Activated CD8-positive, alpha-beta T cell treated with anti-CD3 and anti-CD28 coated beads, Interleukin-2, amount 10 ng/mL, durations not matched to agents 7 days and 5 days (primary cell): ENCODE results near the gene OR56B4. TPM values are rescaled to one million over a fixed set of nuclear protein-coding genes. Genes with fewer than 3 reads are reported as not detected.
"Not testable (repeated sequence)": the region's sequence is repeated elsewhere in the genome, so short reads cannot be mapped to it uniquely, and the experiment has no call there.

Source experiments
- ATAC-seq: fragments of 150-1000 bp; cut with Tn5 transposase; one replicate; pipeline ENCODE4 v1.10.0; 2021; ENCODE audit warnings: moderate library complexity
- CTCF ChIA-PET: fragments of 350-600 bp; sonication (Branson Sonifier 250); formaldehyde crosslinking; loops from one replicate; lab custom pipeline; 2021; ENCODE audit warnings: antibody characterized with exemption; lab: Charles Lee
- POLR2A ChIA-PET: fragments of 350-600 bp; sonication (Branson Sonifier 250); formaldehyde crosslinking; loops from one replicate; lab custom pipeline; 2021; ENCODE audit warnings: antibody characterized with exemption; lab: Charles Lee
- DNase-seq: peaks from one replicate; pipeline ENCODE4 v3.0.0-alpha.2; 2020
- H3K27ac Mint-ChIP-seq: one replicate; pipeline ENCODE4 v1.8.0; 2021; ENCODE audit warnings: mild to moderate bottlenecking, mixed read lengths
- H3K27me3 Mint-ChIP-seq: one replicate; pipeline ENCODE4 v1.8.0; 2021; ENCODE audit warnings: low read depth, mixed read lengths
- H3K36me3 Mint-ChIP-seq: one replicate; pipeline ENCODE4 v1.8.0; 2021; ENCODE audit warnings: low read depth, mixed read lengths
- H3K4me1 Mint-ChIP-seq: one replicate; pipeline ENCODE4 v1.8.0; 2021; ENCODE audit warnings: low read depth, mixed read lengths
- H3K4me3 Mint-ChIP-seq: one replicate; pipeline ENCODE4 v1.8.0; 2021; ENCODE audit warnings: mild to moderate bottlenecking, mixed read lengths
- H3K9me3 Mint-ChIP-seq: one replicate; pipeline ENCODE4 v1.8.0; 2022; ENCODE audit warnings: mixed read lengths; ENCODE audit not compliant: insufficient read depth
- total RNA-seq, 2 experiments: library from RNA; stranded (reverse); gene quantifications; one replicate each; pipeline ENCODE4 v1.2.3, GENCODE V29; 2021

OR56B4 gene
- total RNA-seq, 2 experiments from 2014 or later = not detected

GRCh38 chr11:6099577-6099976 is 7.9 kb upstream of the OR56B4 start:
- CTCF ChIA-PET = no interaction called here

GRCh38 chr11:6110011-6110410 is 2.5 kb downstream of the OR56B4 start:
- Mint-ChIP-seq H3K4me1 (no peaks in the 10 kb centered on the region), H3K27me3 (peaks cover 9% of the 10 kb centered on the region), H3K27ac (no peak overlapping the region), H3K9me3 (no peaks in the 10 kb centered on the region), H3K36me3 (no peaks in the 10 kb centered on the region), H3K4me3 (no peak overlapping the region)
- ChIA-PET POLR2A (no interaction called here), CTCF (no interaction called here)
- DNase-seq (no peak), ATAC-seq (no peak)

More at GRCh38 chr11:6099577-6099976, 7.9 kb upstream of the OR56B4 start:
- ATAC-seq = no peak
- no peak for DNase-seq
- no peaks in the 10 kb centered on the region for H3K9me3 Mint-ChIP-seq
- H3K27ac Mint-ChIP-seq = no peak overlapping the region
- H3K4me1 Mint-ChIP-seq = no peaks in the 10 kb centered on the region
- POLR2A ChIA-PET = no interaction called here
- H3K27me3 Mint-ChIP-seq = peaks cover 9% of the 10 kb centered on the region
- no peaks in the 10 kb centered on the region for H3K36me3 Mint-ChIP-seq
- H3K4me3 Mint-ChIP-seq = no peak overlapping the region

- CTCF ChIA-PET = no interaction called here
- no peaks in the 10 kb centered on the region for H3K9me3 Mint-ChIP-seq
- no peaks in the 10 kb centered on the region for H3K36me3 Mint-ChIP-seq
- no peaks in the 10 kb centered on the region for H3K4me1 Mint-ChIP-seq
- H3K27me3 Mint-ChIP-seq = peaks cover 9% of the 10 kb centered on the region
- POLR2A ChIA-PET = no interaction called here
- no peak for DNase-seq
- H3K4me3 Mint-ChIP-seq = no peak overlapping the region
- H3K27ac Mint-ChIP-seq = no peak overlapping the region
- ATAC-seq = no peak
Measured at GRCh38 chr11:6111673-6112072, 4.2 kb downstream of the OR56B4 start.

GRCh38 chr11:6116638-6117037 is 9.2 kb downstream of the OR56B4 start:
- CTCF ChIA-PET = no interaction called here

GRCh38 chr11:6124245-6124644 is 16.8 kb downstream of the OR56B4 start:
- ATAC-seq = no peak
- CTCF ChIA-PET = interaction anchor here (1.3 kb wide), 1 partner anchor 10 kb away, joined by 5 read pairs; no protein-coding TSS in a partner anchor
- POLR2A ChIA-PET = no interaction called here

More at GRCh38 chr11:6116638-6117037, 9.2 kb downstream of the OR56B4 start:
- Mint-ChIP-seq H3K9me3 (peaks cover 4% of the 10 kb centered on the region), H3K4me1 (no peaks in the 10 kb centered on the region), H3K36me3 (no peaks in the 10 kb centered on the region), H3K27me3 (peaks cover 4% of the 10 kb centered on the region), H3K4me3 (no peak overlapping the region), H3K27ac (no peak overlapping the region)
- ATAC-seq = no peak
- DNase-seq = no peak
- POLR2A ChIA-PET = no interaction called here

GRCh38 chr11:6127881-6128280 is 20.4 kb downstream of the OR56B4 start:
- no peaks in the 10 kb centered on the region for H3K36me3 Mint-ChIP-seq
- ATAC-seq (no peak), DNase-seq (no peak)
- H3K4me1 Mint-ChIP-seq = no peaks in the 10 kb centered on the region
- H3K27ac Mint-ChIP-seq = no peak overlapping the region
- ChIA-PET POLR2A (no interaction called here), CTCF (no interaction called here)
- peaks cover 6% of the 10 kb centered on the region for H3K27me3 Mint-ChIP-seq
- H3K9me3 Mint-ChIP-seq = peaks cover under 1% of the 10 kb centered on the region
- no peak overlapping the region for H3K4me3 Mint-ChIP-seq

More at GRCh38 chr11:6124245-6124644, 16.8 kb downstream of the OR56B4 start:
- H3K36me3 Mint-ChIP-seq = no peaks in the 10 kb centered on the region
- H3K4me3 Mint-ChIP-seq = no peak overlapping the region
- H3K4me1 Mint-ChIP-seq = no peaks in the 10 kb centered on the region
- DNase-seq = no peak
- H3K27me3 Mint-ChIP-seq = peaks cover 6% of the 10 kb centered on the region
- peaks cover 4% of the 10 kb centered on the region for H3K9me3 Mint-ChIP-seq
- no peak overlapping the region for H3K27ac Mint-ChIP-seq

- Mint-ChIP-seq H3K36me3 (no peaks in the 10 kb centered on the region), H3K4me3 (no peak overlapping the region), H3K27me3 (peaks cover 6% of the 10 kb centered on the region), H3K4me1 (no peaks in the 10 kb centered on the region), H3K27ac (no peak overlapping the region), H3K9me3 (no peaks in the 10 kb centered on the region)
- no peak for DNase-seq
- ChIA-PET CTCF (no interaction called here), POLR2A (interaction anchor here (0.6 kb wide), 1 partner anchor 38 kb away, joined by 3 read pairs; no protein-coding TSS in a partner anchor)
- no peak for ATAC-seq
Measured at GRCh38 chr11:6129011-6129410, 21.5 kb downstream of the OR56B4 start.

- POLR2A ChIA-PET = no interaction called here
- no peak overlapping the region for H3K4me3 Mint-ChIP-seq
- DNase-seq (no peak), ATAC-seq (no peak)
- no peak overlapping the region for H3K27ac Mint-ChIP-seq
- CTCF ChIA-PET = no interaction called here
- H3K9me3 Mint-ChIP-seq = no peaks in the 10 kb centered on the region
- no peaks in the 10 kb centered on the region for H3K4me1 Mint-ChIP-seq
- H3K36me3 Mint-ChIP-seq = no peaks in the 10 kb centered on the region
- H3K27me3 Mint-ChIP-seq = peaks cover 4% of the 10 kb centered on the region
Measured at GRCh38 chr11:6129635-6130034, 22.2 kb downstream of the OR56B4 start.

GRCh38 chr11:6132431-6132830 is 24.9 kb downstream of the OR56B4 start:
- Mint-ChIP-seq H3K27ac (no peak overlapping the region), H3K36me3 (no peaks in the 10 kb centered on the region), H3K4me3 (no peak overlapping the region), H3K4me1 (no peaks in the 10 kb centered on the region), H3K27me3 (peaks cover 10% of the 10 kb centered on the region), H3K9me3 (no peaks in the 10 kb centered on the region)
- ATAC-seq = no peak
- no peak for DNase-seq
- CTCF ChIA-PET = no interaction called here
- POLR2A ChIA-PET = no interaction called here

- H3K27me3 Mint-ChIP-seq, H3K4me1 Mint-ChIP-seq, H3K9me3 Mint-ChIP-seq, CTCF ChIA-PET, H3K27ac Mint-ChIP-seq, DNase-seq, H3K4me3 Mint-ChIP-seq, H3K36me3 Mint-ChIP-seq, POLR2A ChIA-PET, ATAC-seq: not testable (repeated sequence)
Measured at GRCh38 chr11:6135936-6136335, 28.5 kb downstream of the OR56B4 start.

- H3K27ac Mint-ChIP-seq = no peak overlapping the region
- H3K4me1 Mint-ChIP-seq = no peaks in the 10 kb centered on the region
- ATAC-seq (no peak), DNase-seq (no peak)
- POLR2A ChIA-PET = no interaction called here
- CTCF ChIA-PET = no interaction called here
- H3K4me3 Mint-ChIP-seq = no peak overlapping the region
- H3K27me3 Mint-ChIP-seq = peaks cover 3% of the 10 kb centered on the region
- H3K9me3 Mint-ChIP-seq = no peaks in the 10 kb centered on the region
- H3K36me3 Mint-ChIP-seq = no peaks in the 10 kb centered on the region
Measured at GRCh38 chr11:6142936-6143335, 35.5 kb downstream of the OR56B4 start.

- not testable (repeated sequence) for ATAC-seq, H3K27ac Mint-ChIP-seq
Measured at GRCh38 chr11:6143737-6144136, 36.3 kb downstream of the OR56B4 start.

GRCh38 chr11:6151117-6151516 is 43.6 kb downstream of the OR56B4 start:
- no peaks in the 10 kb centered on the region for H3K36me3 Mint-ChIP-seq
- H3K27me3 Mint-ChIP-seq = peaks cover 2% of the 10 kb centered on the region
- ATAC-seq (no peak), DNase-seq (no peak)
- H3K27ac Mint-ChIP-seq = no peak overlapping the region
- POLR2A ChIA-PET = no interaction called here
- H3K4me1 Mint-ChIP-seq = no peaks in the 10 kb centered on the region
- H3K9me3 Mint-ChIP-seq = no peaks in the 10 kb centered on the region
- no peak overlapping the region for H3K4me3 Mint-ChIP-seq
- CTCF ChIA-PET = no interaction called here

More at GRCh38 chr11:6143737-6144136, 36.3 kb downstream of the OR56B4 start:
- H3K27me3 Mint-ChIP-seq, H3K36me3 Mint-ChIP-seq, H3K4me3 Mint-ChIP-seq, DNase-seq, CTCF ChIA-PET, H3K4me1 Mint-ChIP-seq, H3K9me3 Mint-ChIP-seq, POLR2A ChIA-PET: not testable (repeated sequence)
